HUES64 (cell line): ENCODE data around the gene SCN8A.
A peak's percentile ranks its signal among the peaks of the same experiment; 100 is the strongest.

Experiments used
- H3K27ac ChIP-seq: 2 replicates; pipeline ENCODE4 v1.7.0; 2013; ENCODE audit warnings: low read depth, low read length, inconsistent platforms
- H3K27me3 ChIP-seq: 2 replicates; pipeline ENCODE4 v1.6.1; 2013; ENCODE audit warnings: mild to moderate bottlenecking, low read length; ENCODE audit not compliant: insufficient read depth
- H3K36me3 ChIP-seq: 2 replicates; pipeline ENCODE4 v1.6.1; 2013; ENCODE audit warnings: mild to moderate bottlenecking, low read length; ENCODE audit not compliant: insufficient read depth
- H3K4me1 ChIP-seq: 2 replicates; pipeline ENCODE4 v1.6.1; 2013; ENCODE audit warnings: mild to moderate bottlenecking, low read length, moderate library complexity; ENCODE audit not compliant: insufficient read depth
- H3K4me3 ChIP-seq: 2 replicates; pipeline ENCODE4 v1.5.1; 2013; ENCODE audit warnings: mild to moderate bottlenecking, low read length, moderate library complexity
- H3K9ac ChIP-seq: 2 replicates; pipeline ENCODE4 v1.6.1; 2013; ENCODE audit warnings: mild to moderate bottlenecking, low read depth, low read length
- H3K9me3 ChIP-seq: 2 replicates; pipeline ENCODE4 v1.6.1; 2013; ENCODE audit warnings: low read depth, low read length; ENCODE audit not compliant: insufficient read depth
- WGBS: fragments of 150-250, 120-280 bp; methylation state at CpG from one replicate; pipeline ENCODE4 v1.1.7; 2013; ENCODE audit warnings: missing lambda C conversion rate; 5-methylcytosine and 5-hydroxymethylcytosine counted together

SCN8A gene

DNA sequence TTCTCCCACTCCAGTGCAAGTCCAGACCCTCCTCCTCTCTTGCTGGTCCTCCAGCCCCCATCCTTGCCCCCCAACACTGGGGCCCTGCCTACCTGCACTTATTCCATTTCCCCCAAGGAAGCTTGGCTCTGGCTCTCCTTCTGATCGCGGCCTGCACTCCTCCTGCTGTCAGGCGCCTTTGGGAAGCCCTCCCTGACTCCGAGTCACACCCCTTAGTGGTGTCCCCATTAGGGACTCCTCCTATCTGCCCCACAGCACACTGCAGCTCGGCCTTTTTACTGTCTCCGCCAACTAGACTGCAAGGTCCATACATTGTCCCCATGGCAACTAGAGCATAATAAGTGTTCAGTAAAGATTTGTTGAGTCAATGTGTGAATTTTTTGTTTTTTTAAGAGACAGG is 224.5 kb downstream of the SCN8A start:
- no peak overlapping the region for H3K27ac ChIP-seq
- H3K9ac ChIP-seq = no peak overlapping the region
- 61% methylated on average over 6 of the region's 6 CpGs for WGBS
- H3K4me3 ChIP-seq = 0 out of 2 replicates have a peak overlapping the region, but pooled peaks have one; percentile 66
- peaks cover 6% of the 10 kb centered on the region; the same call in 1 of the 2 replicates for H3K4me1 ChIP-seq
- H3K36me3 ChIP-seq = no peaks in the 10 kb centered on the region
- H3K27me3 ChIP-seq = peaks cover 46% of the 10 kb centered on the region
- H3K9me3 ChIP-seq = no peaks in the 10 kb centered on the region

DNA sequence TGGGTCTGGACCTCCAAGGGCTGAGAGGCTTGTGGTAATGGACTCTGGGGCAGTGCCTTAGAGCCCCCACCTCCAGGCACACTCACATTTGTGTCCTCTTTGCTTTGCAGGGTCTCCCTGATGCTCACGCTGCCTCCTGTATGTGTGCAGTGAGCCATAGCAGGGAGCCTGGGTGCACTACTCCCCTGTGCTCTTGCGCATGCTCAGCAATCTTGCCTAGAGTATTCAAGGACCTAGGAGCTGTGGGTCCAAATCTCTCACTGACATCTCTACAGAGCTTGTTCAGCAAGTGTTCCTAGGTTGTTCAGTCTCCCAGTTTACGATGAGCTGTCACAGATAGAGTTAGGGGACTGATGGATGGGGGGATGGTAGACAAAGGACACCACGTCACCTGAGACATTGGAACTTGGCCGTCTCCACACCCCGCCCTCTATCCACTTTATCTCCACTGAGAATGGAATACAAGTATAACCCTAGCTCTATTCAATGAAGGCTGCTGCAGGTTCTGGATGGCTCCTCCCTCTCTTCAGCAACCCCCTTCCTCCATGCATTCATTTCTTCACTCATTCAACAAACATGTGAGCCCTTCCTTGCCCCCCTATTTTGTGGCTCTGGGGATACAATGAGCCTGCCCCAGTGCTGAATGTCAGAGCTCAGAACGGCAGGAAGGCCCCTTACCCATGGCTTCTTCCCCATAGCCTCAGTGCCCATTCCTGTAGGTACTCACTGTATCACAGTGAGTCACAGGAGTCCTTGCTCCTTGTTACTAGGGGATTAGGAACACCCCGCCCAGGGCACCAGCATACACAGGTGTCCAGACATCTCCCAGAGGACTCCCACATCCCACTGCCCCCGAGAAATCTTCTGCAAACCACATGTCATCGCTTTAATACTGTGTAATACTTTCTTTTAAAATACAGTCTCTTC is 226.3 kb downstream of the SCN8A start:
- no peak overlapping the region for H3K4me3 ChIP-seq
- 91% methylated on average over 10 of the region's 10 CpGs for WGBS
- peaks cover 50% of the 10 kb centered on the region for H3K27me3 ChIP-seq
- H3K4me1 ChIP-seq = peaks cover 6% of the 10 kb centered on the region; the same call in 1 of the 2 replicates
- no peaks in the 10 kb centered on the region for H3K9me3 ChIP-seq
- no peak overlapping the region for H3K9ac ChIP-seq
- H3K36me3 ChIP-seq = no peaks in the 10 kb centered on the region
- no peak overlapping the region for H3K27ac ChIP-seq

DNA sequence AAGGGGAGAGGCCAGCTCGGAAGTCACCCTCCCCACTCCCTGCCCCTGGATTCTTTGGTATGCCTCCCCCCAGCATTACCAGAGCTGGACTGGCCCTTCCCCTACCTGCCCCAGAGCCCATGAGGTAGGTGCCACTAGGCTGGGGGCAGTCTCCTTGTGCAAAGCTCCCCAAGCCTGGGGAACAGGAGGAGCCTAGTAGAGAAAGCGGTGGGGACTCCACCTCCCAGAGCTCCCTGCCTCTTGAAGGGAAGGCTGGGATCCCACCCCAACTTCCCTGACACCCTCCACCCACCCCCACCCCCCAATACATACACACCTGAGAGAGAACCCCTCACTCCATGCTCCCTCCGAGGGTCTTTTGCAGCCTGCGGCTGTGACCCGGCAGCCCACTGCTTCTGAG is 227.1 kb downstream of the SCN8A start:
- 90% methylated on average over 5 of the region's 5 CpGs for WGBS
- no peak overlapping the region for H3K9ac ChIP-seq
- 0 out of 2 replicates have a peak, but pooled peaks cover under 1% of the 10 kb centered on the region for H3K36me3 ChIP-seq
- H3K27me3 ChIP-seq = peaks cover 46% of the 10 kb centered on the region
- no peak overlapping the region for H3K4me3 ChIP-seq
- H3K27ac ChIP-seq = no peak overlapping the region
- H3K9me3 ChIP-seq = no peaks in the 10 kb centered on the region
- peaks cover 6% of the 10 kb centered on the region; the same call in 1 of the 2 replicates for H3K4me1 ChIP-seq

DNA sequence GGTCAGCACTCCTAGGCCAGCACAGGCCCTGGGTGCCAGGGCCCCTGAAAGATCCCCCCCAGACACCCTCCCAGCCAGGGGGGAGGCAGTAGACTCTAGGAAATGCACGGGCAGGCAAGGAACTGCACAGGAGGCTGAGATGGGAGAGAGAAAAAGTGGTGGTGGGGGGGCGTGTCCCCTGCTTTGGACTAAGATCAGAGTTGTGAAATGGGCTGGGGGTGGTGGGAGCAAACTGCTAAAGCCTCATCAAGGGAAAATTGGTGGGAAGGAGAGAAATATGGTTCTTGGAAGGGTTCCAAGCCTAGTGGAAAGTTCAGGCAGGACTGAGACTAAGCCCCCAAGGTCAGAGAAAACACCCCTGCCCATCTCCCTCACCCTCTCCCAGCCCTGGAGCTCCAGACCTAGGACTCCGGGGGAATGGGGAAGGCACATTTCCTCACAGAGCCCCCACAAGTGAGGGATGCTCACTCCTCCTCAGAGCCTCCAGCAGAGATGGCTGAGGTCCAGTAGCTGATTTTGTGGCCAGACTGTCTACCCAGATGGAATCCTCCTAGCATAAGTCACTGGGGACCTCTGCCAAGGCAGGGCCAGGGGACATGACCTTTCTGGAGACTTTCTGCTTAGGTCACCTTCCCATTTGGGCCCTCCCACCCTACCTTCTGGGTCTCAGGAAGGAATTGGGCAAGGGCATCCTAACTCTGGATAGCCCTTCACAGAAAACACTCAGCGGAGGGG is 227.7 kb downstream of the SCN8A start:
- Histone ChIP-seq H3K4me3 (no peak overlapping the region), H3K4me1 (peaks cover 6% of the 10 kb centered on the region; the same call in 1 of the 2 replicates), H3K9me3 (no peaks in the 10 kb centered on the region), H3K9ac (no peak overlapping the region), H3K27ac (no peak overlapping the region), H3K36me3 (0 out of 2 replicates have a peak, but pooled peaks cover 4% of the 10 kb centered on the region), H3K27me3 (peaks cover 40% of the 10 kb centered on the region)
- WGBS = 84% methylated on average over 3 of the region's 4 CpGs

DNA sequence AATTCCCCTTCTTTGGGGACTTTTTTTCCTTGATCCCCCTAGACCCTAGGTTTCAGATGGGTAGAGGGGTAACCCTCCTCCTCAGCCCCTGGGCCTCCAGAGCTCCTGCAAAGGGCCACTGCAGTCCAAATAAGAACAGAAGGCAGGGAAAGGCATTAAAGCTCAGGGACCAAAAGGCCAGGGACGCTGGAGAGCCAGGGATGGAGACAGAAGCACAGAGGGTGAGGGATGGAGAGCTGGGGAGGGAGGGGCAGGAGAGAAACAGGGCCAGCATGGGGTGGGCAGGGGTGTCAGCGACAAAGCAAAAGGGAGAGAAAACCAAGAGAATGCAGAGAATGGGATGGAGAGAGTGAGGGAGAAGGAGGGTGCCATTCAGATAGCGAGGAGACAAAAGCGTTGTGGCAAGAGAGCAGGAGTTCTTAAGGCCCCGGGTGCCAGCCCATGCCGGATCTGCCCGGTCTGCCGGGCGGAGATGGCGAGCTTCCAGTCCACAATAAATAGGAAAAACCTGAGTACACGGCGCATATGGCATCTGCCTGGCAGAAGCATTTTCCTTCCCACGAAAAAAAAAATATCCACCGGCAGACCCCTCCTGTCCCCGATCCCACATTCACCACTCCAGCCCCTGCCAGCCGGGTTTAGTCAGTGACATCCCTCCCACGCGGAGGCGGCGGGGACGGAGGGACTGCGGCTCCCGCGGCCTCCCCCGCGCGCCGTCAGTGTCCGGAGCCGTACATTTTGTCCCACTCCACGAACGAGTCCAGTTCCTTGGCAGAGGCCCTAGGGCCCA is 228.9 kb downstream of the SCN8A start:
- H3K36me3 ChIP-seq = 0 out of 2 replicates have a peak, but pooled peaks cover 6% of the 10 kb centered on the region
- H3K9ac ChIP-seq = peak overlapping the region; percentile 90
- peak overlapping the region; percentile 87 for H3K4me3 ChIP-seq
- 34% methylated on average over 32 of the region's 32 CpGs for WGBS
- peaks cover 6% of the 10 kb centered on the region; the same call in 1 of the 2 replicates for H3K4me1 ChIP-seq
- peaks cover 30% of the 10 kb centered on the region for H3K27me3 ChIP-seq
- no peaks in the 10 kb centered on the region for H3K9me3 ChIP-seq
- no peak overlapping the region for H3K27ac ChIP-seq

DNA sequence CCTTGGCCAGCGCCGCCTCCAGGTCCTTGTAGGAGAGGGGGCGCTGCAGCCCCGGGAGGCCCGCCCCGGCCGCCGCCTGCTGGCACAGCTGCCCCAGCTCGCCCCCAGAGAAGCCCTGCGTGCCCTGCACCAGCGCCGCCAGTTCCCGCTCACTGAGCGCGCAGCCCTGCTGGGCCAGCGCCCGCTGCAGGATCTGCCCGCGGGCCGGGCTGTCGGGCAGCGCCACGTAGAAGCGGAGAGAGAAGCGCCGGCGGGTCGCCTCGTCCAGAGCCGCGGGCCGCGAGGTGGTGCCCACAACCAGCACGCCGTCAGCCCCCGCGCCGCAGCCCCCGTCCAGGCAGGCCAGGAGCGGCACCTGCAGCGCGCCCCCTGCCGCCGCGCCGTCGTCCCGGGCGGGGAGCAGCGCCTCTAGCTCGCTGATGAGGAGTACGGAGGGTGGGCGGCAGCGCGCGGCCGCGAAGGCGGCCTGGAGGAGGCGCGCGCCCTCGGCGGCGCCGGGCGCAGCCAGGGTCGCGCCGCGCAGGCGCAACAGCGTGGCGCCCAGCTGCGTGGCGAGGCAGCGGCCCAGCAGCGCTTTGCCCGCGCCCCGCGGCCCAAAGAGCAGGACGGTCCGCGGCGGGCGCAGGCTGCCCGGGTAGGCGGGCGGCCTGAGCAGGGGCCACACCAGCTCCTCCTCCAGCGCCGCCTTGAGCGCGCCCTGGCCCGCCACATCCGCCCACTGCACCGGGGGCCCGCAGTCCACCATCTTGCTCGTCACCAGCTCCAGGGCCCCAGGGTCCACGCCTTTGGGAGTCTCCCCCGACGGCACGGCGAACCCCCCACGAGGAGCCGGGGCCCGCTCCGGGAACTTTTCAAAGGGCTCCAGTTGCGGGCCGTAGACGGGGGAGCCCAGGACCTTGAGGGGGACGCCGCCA is 229.8 kb downstream of the SCN8A start:
- no peaks in the 10 kb centered on the region for H3K9me3 ChIP-seq
- peak overlapping the region; percentile 87 for H3K4me3 ChIP-seq
- H3K36me3 ChIP-seq = 0 out of 2 replicates have a peak, but pooled peaks cover 6% of the 10 kb centered on the region
- H3K4me1 ChIP-seq = peaks cover 6% of the 10 kb centered on the region; the same call in 1 of the 2 replicates
- H3K9ac ChIP-seq = peak overlapping the region; percentile 90
- H3K27ac ChIP-seq = peak overlapping the region; percentile 70
- 2% methylated on average over 113 of the region's 113 CpGs for WGBS
- peaks cover 22% of the 10 kb centered on the region for H3K27me3 ChIP-seq

DNA sequence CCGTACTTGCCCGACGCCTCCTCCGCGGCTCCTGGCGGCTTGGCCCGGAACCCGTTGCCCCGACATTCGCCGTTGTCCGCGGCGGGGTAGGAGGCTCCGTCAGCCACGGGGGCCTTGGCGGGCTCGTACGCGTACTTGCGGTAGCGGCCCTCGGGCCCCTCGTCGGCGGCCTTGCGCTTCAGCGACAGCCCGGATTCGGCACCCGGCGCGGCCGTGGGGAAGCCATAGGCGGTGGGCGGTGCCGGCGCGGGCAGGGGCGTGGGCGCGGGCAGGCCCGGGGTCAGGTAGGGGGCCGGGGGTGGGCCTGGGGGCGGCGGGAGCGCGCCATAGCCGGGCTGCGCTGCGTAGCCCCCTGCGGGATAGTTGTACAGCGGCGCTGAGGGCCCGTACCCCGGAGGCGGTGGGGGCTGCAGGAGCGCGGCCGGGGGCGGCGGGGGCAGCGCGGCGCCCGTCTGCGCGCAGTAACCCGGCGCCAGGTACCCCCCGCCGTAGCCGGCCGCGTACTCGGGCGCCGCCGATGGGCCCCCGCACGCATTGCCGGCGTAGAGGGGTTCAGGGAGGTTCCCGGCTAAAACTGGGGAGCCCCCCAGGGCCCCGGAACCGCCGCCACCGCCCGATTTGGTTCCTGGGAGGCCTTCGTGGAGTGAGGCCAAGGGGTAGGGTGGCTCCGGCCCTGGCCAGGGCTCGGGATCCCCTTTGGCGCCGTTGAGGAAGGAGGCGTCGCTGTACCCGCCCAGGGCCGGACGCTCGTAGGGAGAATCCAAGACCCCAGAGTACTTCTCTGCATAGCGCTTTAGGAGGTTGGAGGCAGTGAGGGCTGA is 230.6 kb downstream of the SCN8A start:
- peak overlapping the region; percentile 90 for H3K9ac ChIP-seq
- H3K27ac ChIP-seq = peak overlapping the region; percentile 70
- H3K4me3 ChIP-seq = peak overlapping the region; percentile 87
- H3K27me3 ChIP-seq = peaks cover 18% of the 10 kb centered on the region
- peaks cover 6% of the 10 kb centered on the region; the same call in 1 of the 2 replicates for H3K4me1 ChIP-seq
- no peaks in the 10 kb centered on the region for H3K9me3 ChIP-seq
- H3K36me3 ChIP-seq = 0 out of 2 replicates have a peak, but pooled peaks cover 6% of the 10 kb centered on the region
- 24% methylated on average over 101 of the region's 101 CpGs for WGBS

DNA sequence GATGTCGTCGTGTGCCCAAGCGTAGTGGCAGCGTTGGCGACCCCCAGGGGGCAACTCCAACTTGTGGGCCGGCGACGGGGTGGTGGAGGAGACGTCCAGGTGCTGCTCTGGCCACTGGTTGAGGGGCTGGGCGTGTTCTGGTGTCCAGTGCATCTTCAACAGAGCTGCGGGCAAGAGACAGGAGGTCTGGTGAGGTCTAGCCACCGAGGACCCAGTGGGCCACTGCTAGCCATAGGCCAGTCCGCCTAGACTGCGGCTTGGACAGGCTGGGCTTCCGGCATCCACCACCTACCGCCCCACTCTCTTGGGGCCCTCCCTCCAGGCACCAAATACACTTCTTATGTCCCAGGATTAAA is 231.2 kb downstream of the SCN8A start:
- H3K27ac ChIP-seq = no peak overlapping the region
- peaks cover 10% of the 10 kb centered on the region; the same call in 1 of the 2 replicates for H3K4me1 ChIP-seq
- 0 out of 2 replicates have a peak overlapping the region, but pooled peaks have one; percentile 25 for H3K9ac ChIP-seq
- no peaks in the 10 kb centered on the region for H3K9me3 ChIP-seq
- H3K36me3 ChIP-seq = 0 out of 2 replicates have a peak, but pooled peaks cover 6% of the 10 kb centered on the region
- H3K4me3 ChIP-seq = peak overlapping the region; percentile 87
- WGBS = 88% methylated on average over 16 of the region's 16 CpGs
- peaks cover 18% of the 10 kb centered on the region for H3K27me3 ChIP-seq

DNA sequence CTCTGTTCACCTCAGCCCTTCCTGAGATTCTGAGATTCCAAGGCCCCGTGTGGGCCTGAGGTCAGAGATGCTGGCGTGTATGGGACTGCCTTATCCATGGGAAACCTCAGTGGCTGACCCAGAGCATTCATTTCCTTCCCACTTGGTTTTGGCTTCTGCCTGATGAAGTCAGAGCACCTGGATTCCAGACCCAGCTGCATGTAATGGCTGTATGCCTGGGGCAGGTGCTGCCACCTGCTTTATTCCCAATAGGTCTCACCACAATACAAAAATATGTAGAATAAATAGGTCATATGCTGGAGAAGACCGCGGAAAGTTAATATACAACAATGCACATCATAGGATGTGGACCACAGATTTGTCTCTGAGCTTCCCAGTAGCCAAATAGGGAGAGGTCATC is 231.9 kb downstream of the SCN8A start:
- Histone ChIP-seq H3K36me3 (0 out of 2 replicates have a peak, but pooled peaks cover 6% of the 10 kb centered on the region), H3K9me3 (no peaks in the 10 kb centered on the region), H3K27ac (no peak overlapping the region), H3K9ac (no peak overlapping the region), H3K27me3 (peaks cover 18% of the 10 kb centered on the region), H3K4me3 (no peak overlapping the region), H3K4me1 (peaks cover 17% of the 10 kb centered on the region)
- WGBS = 98% methylated on average over 4 of the region's 4 CpGs
